HG03175 (cell line): ENCODE measurements around the gene AREG.

Experiments used
- ATAC-seq: cut with Tn5 transposase; IDR thresholded peaks from one replicate; pipeline ENCODE4 v1.9.1; 2021; ENCODE audit warnings: mild to moderate bottlenecking, moderate library complexity; ENCODE audit not compliant: unreplicated experiment

Gene AREG

GRCh38 chr4:74456849-74457395 lies 12.0 kb downstream of the AREG start:
- no peak for ATAC-seq

- ATAC-seq = no peak
These were observed 15.9 kb downstream of the AREG start for GRCh38 chr4:74460833-74461232.

- ATAC-seq = no peak
These were observed 18.2 kb downstream of the AREG start for GRCh38 chr4:74463123-74463522.

- no peak for ATAC-seq
These were observed 19.4 kb downstream of the AREG start for GRCh38 chr4:74464291-74464690.

- no peak for ATAC-seq
These were observed 21.3 kb downstream of the AREG start for GRCh38 chr4:74466242-74466641.

GRCh38 chr4:74471264-74471663 lies 26.3 kb downstream of the AREG start:
- ATAC-seq = no peak

- no peak for ATAC-seq
These were observed 28.3 kb downstream of the AREG start for GRCh38 chr4:74473155-74473811.

- ATAC-seq = no peak
These were observed 29.6 kb downstream of the AREG start for GRCh38 chr4:74474345-74475090.

GRCh38 chr4:74475091-74475800 lies 30.3 kb downstream of the AREG start:
- ATAC-seq = no peak

- no peak for ATAC-seq
These were observed 31.0 kb downstream of the AREG start for GRCh38 chr4:74475946-74476345.

GRCh38 chr4:74479009-74479408 lies 34.1 kb downstream of the AREG start:
- no peak for ATAC-seq

- ATAC-seq = no peak
These were observed 35.3 kb downstream of the AREG start for GRCh38 chr4:74480267-74480666.

GRCh38 chr4:74481891-74482609 lies 37.1 kb downstream of the AREG start:
- no peak for ATAC-seq

- ATAC-seq = no peak
These were observed 38.4 kb downstream of the AREG start for GRCh38 chr4:74483226-74483911.

- no peak for ATAC-seq
These were observed 42.0 kb downstream of the AREG start for GRCh38 chr4:74486905-74487304.

GRCh38 chr4:74487771-74488170 lies 42.8 kb downstream of the AREG start:
- no peak for ATAC-seq

- ATAC-seq = no peak
These were observed 45.8 kb downstream of the AREG start for GRCh38 chr4:74490736-74491135.

- ATAC-seq = peak; percentile 89
These were observed 55.2 kb downstream of the AREG start for GRCh38 chr4:74499986-74500781.

- ATAC-seq = no peak
These were observed 56.6 kb downstream of the AREG start for GRCh38 chr4:74501579-74501978.

GRCh38 chr4:74503580-74503979 lies 58.6 kb downstream of the AREG start:
- no peak for ATAC-seq
